Panc1 (cell line): ENCODE measurements around the gene MRC2. TPM values are rescaled to one million over a fixed set of nuclear protein-coding genes. Genes with fewer than 3 reads are reported as not detected.

Experiments used
- ATAC-seq: fragments of 200-7000 bp; cut with Tn5 transposase; 2 replicates; pipeline ENCODE4 v1.9.1; 2020; ENCODE audit warnings: mild to moderate bottlenecking, moderate library complexity
- BruUV-seq: library from RNA; stranded (reverse); fragments of 400-500 nt; replicated peaks from 2 replicates; lab custom pipeline; 2021; lab: Mats Ljungman, UMichigan
- CTCF ChIA-PET: fragments of 300-600 bp; sonication (Branson Sonifier 250); formaldehyde crosslinking; loops from one replicate; lab custom pipeline; 2022; ENCODE audit warnings: antibody characterized with exemption; lab: Charles Lee
- POLR2A ChIA-PET: fragments of 300-600 bp; sonication (Branson Sonifier 250); formaldehyde crosslinking; loops from one replicate; lab custom pipeline; 2022; ENCODE audit warnings: antibody characterized with exemption; lab: Charles Lee
- DNase-seq: peaks from one replicate; pipeline ENCODE4 v3.0.0-alpha.2; 2010; ENCODE audit warnings: low read depth, low spot score
- H3K27ac ChIP-seq: 2 replicates; pipeline ENCODE4 v1.5.1; 2011; ENCODE audit warnings: mild to moderate bottlenecking, low read length, inconsistent platforms
- H3K27me3 ChIP-seq: fragments of 200-500 bp; sonication (Bioruptor generic); 2 replicates; pipeline ENCODE4 v1.6.0; 2014; ENCODE audit warnings: low read length, inconsistent platforms; ENCODE audit not compliant: control insufficient read depth, insufficient read depth
- H3K36me3 ChIP-seq: fragments of 200-500 bp; sonication (Bioruptor generic); 2 replicates; pipeline ENCODE4 v1.5.1; 2014; ENCODE audit warnings: inconsistent platforms, mild to moderate bottlenecking, low read length, moderate library complexity; ENCODE audit not compliant: control insufficient read depth, insufficient read depth
- H3K4me1 ChIP-seq: 2 replicates; pipeline ENCODE4 v1.5.1; 2011; ENCODE audit warnings: inconsistent platforms, mild to moderate bottlenecking, low read length, moderate library complexity; ENCODE audit not compliant: control insufficient read depth, insufficient read depth
- H3K4me3 ChIP-seq, 2 experiments: 2 replicates each; pipeline ENCODE4 v1.5.1; 2011 to 2012; ENCODE audit warnings: low read depth in 2 of 2, low read length in 2 of 2, mild to moderate bottlenecking in 2 of 2, inconsistent platforms in 1 of 2, moderate library complexity in 1 of 2
- H3K9me3 ChIP-seq: fragments of 200-500 bp; sonication (Bioruptor generic); 2 replicates; pipeline ENCODE4 v1.5.1; 2014; ENCODE audit warnings: low read depth, mild to moderate bottlenecking, inconsistent platforms, low read length, moderate library complexity; ENCODE audit not compliant: control insufficient read depth, insufficient read depth
- CTCF ChIP-seq: fragments of 450-650 bp; IDR thresholded peaks from 2 replicates; pipeline ENCODE4 v1.5.1; 2017; ENCODE audit warnings: mild to moderate bottlenecking
- POLR2AphosphoS5 ChIP-seq: IDR thresholded peaks from 2 replicates; pipeline ENCODE4 v1.6.1; 2012; ENCODE audit warnings: mild to moderate bottlenecking, low read depth, low read length, moderate library complexity
- SIN3A ChIP-seq: IDR thresholded peaks from 2 replicates; pipeline ENCODE4 v1.6.1; 2012; ENCODE audit warnings: low read depth, mild to moderate bottlenecking, low read length, moderate library complexity, borderline replicate concordance; ENCODE audit not compliant: insufficient read depth
- TCF7L2 ChIP-seq: IDR thresholded peaks from 2 replicates; pipeline ENCODE4 v1.6.1; 2011; ENCODE audit warnings: mild to moderate bottlenecking, low read depth, low read length, inconsistent platforms
- in situ Hi-C: cut with HindIII; loops from 2 replicates; pipeline ENCODE4 v1.10.0; 2016; ENCODE audit warnings: low sequenced_read_pairs, low pct_unique_long_range_greater_than_20kb
- intact Hi-C: fragments of 100-400 bp; cut with micrococcal nuclease; formaldehyde crosslinking; loops from one replicate; pipeline ENCODE4 v1.10.0; 2022; ENCODE audit not compliant: unreplicated experiment
- total RNA-seq: library from RNA; stranded (reverse); gene quantifications from one replicate; pipeline ENCODE4 v1.2.1, GENCODE V29; 2021; ENCODE audit not compliant: unreplicated experiment
- TF ChIP-seq, protein P1 (sequence below), 2 experiments: IDR thresholded peaks; 2 replicates each; pipeline ENCODE4 v1.6.1; 2011 to 2012; ENCODE audit warnings: low read depth in 2 of 2, control low read depth in 1 of 2, low read length in 1 of 2, mild to moderate bottlenecking in 1 of 2, moderate library complexity in 1 of 2; ENCODE audit not compliant: insufficient read depth in 1 of 2

Gene MRC2
- total RNA-seq, 1 experiment from 2014 or later, result 120 TPM

DNA sequence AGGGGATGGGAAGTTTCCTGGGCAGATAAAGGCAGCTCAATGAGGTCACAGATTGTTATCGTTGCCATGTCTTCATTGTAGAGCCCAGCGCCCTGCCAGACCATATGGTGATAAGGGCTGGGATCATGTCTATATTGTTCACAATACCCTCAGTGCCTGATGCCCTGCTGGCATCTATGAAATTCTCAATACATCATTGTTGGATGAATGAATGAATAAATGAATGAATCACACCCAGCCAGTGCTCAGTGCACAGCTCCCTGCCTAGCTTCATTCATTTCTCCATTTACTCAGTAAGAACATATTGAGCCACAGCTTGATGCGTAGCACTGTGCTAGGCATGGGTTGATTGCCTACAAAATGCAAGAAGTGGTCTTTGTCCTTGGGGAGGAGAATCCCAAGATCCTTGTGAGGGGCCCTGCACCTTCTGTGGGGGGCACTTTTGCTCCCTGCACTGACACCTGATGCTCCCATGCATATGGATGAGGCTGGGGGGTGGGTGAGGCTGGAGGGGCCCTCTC lies 29.7 kb downstream of the MRC2 start:
- ATAC-seq (no peak), DNase-seq (no peak)
- no peaks in the 10 kb centered on the region for H3K27me3 ChIP-seq
- peaks cover 17% of the 10 kb centered on the region for H3K4me1 ChIP-seq
- BruUV-seq, result no TSS peak
- H3K27ac ChIP-seq, result no peak overlapping the region
- ChIA-PET CTCF (no interaction called here), POLR2A (no interaction called here)
- H3K4me3 ChIP-seq, result no peak overlapping the region
- H3K9me3 ChIP-seq, result no peaks in the 10 kb centered on the region
- TF ChIP-seq, protein P1, sequence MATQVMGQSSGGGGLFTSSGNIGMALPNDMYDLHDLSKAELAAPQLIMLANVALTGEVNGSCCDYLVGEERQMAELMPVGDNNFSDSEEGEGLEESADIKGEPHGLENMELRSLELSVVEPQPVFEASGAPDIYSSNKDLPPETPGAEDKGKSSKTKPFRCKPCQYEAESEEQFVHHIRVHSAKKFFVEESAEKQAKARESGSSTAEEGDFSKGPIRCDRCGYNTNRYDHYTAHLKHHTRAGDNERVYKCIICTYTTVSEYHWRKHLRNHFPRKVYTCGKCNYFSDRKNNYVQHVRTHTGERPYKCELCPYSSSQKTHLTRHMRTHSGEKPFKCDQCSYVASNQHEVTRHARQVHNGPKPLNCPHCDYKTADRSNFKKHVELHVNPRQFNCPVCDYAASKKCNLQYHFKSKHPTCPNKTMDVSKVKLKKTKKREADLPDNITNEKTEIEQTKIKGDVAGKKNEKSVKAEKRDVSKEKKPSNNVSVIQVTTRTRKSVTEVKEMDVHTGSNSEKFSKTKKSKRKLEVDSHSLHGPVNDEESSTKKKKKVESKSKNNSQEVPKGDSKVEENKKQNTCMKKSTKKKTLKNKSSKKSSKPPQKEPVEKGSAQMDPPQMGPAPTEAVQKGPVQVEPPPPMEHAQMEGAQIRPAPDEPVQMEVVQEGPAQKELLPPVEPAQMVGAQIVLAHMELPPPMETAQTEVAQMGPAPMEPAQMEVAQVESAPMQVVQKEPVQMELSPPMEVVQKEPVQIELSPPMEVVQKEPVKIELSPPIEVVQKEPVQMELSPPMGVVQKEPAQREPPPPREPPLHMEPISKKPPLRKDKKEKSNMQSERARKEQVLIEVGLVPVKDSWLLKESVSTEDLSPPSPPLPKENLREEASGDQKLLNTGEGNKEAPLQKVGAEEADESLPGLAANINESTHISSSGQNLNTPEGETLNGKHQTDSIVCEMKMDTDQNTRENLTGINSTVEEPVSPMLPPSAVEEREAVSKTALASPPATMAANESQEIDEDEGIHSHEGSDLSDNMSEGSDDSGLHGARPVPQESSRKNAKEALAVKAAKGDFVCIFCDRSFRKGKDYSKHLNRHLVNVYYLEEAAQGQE (IDR thresholded peaks at IDR 0.05; ENCODE audit: insufficient read depth in 1 of 2, low read depth in 2 of 2, low read length in 1 of 2), result no peak
- TF ChIP-seq SIN3A (no peak), POLR2AphosphoS5 (no peak), CTCF (no peak), TCF7L2 (no peak)
- in situ Hi-C loops, result no loop called here
- intact Hi-C loops, result no loop called here
- no peaks in the 10 kb centered on the region for H3K36me3 ChIP-seq

- intact Hi-C loops, result no loop called here
- POLR2A ChIA-PET, result no interaction called here
- no peaks in the 10 kb centered on the region for H3K27me3 ChIP-seq
Observed at GRCh38 chr17:62657690-62658089, 30.2 kb downstream of the MRC2 start.

More at GRCh38 chr17:62657690-62658089, 30.2 kb downstream of the MRC2 start:
- Histone ChIP-seq H3K4me3 (no peak overlapping the region), H3K36me3 (no peaks in the 10 kb centered on the region), H3K27ac (no peak overlapping the region), H3K4me1 (peaks cover 17% of the 10 kb centered on the region), H3K9me3 (no peaks in the 10 kb centered on the region)
- in situ Hi-C loops, result no loop called here
- BruUV-seq, result no TSS peak
- CTCF ChIA-PET, result no interaction called here
- ATAC-seq (no peak), DNase-seq (no peak)
- TF ChIP-seq, protein P1 (IDR thresholded peaks at IDR 0.05; ENCODE audit: insufficient read depth in 1 of 2, low read depth in 2 of 2, low read length in 1 of 2), result no peak
- no peak for TF ChIP-seq CTCF
- no peak for TF ChIP-seq SIN3A
- TF ChIP-seq TCF7L2, result no peak
- TF ChIP-seq POLR2AphosphoS5, result no peak
